Activated T-cell treated with anti-CD3 and anti-CD28 coated beads, Interleukin-2, amount 50 U/mL, for 72 hours (primary cell): ENCODE data around the gene ATP11C. TPM values are rescaled to one million over a fixed set of nuclear protein-coding genes. Genes with fewer than 3 reads are reported as not detected.
"Not testable (repeated sequence)": the region's sequence is repeated elsewhere in the genome, so short reads cannot be mapped to it uniquely, and the experiment has no call there.

ENCODE experiments used
- ATAC-seq, 2 donors: fragments of 150-1000 bp; cut with Tn5 transposase; replicated peaks in 1 of 2; 2 replicates each; pipeline ENCODE4 v1.10.0; 2021; ENCODE audit warnings: moderate library complexity in 2 of 2, mild to moderate bottlenecking in 1 of 2
- DNase-seq, 2 donors: peaks; one replicate each; pipeline ENCODE4 v3.0.0; 2021 to 2022; ENCODE audit warnings: mixed read lengths in 1 of 2
- H3K27ac Mint-ChIP-seq: one replicate; pipeline ENCODE4 v1.8.0; 2022; ENCODE audit warnings: mild to moderate bottlenecking, moderate library complexity, mixed read lengths
- H3K27me3 Mint-ChIP-seq: one replicate; pipeline ENCODE4 v1.8.0; 2022; ENCODE audit warnings: low read depth, mixed read lengths
- H3K36me3 Mint-ChIP-seq, 2 donors: one replicate each; pipeline ENCODE4 v1.8.0; 2022; ENCODE audit warnings: mixed read lengths in 2 of 2, mild to moderate bottlenecking in 1 of 2; ENCODE audit not compliant: insufficient read depth in 2 of 2
- H3K4me1 Mint-ChIP-seq: one replicate; pipeline ENCODE4 v1.8.0; 2022; ENCODE audit warnings: low read depth, mixed read lengths
- H3K4me3 Mint-ChIP-seq, 2 donors: one replicate each; pipeline ENCODE4 v1.8.0; 2022; ENCODE audit warnings: mild to moderate bottlenecking in 2 of 2, mixed read lengths in 2 of 2, moderate library complexity in 2 of 2
- H3K9me3 Mint-ChIP-seq, 2 donors: one replicate each; pipeline ENCODE4 v1.8.0; 2022; ENCODE audit warnings: mixed read lengths in 2 of 2
- total RNA-seq, 2 donors: library from RNA; stranded (reverse); gene quantifications; one replicate each; pipeline ENCODE4 v1.2.3, GENCODE V29; 2022

ATP11C gene
- total RNA-seq, 2 donors from 2014 or later = 15.6 to 19.1 TPM

- peaks cover 0 to 2% of the 10 kb centered on the region in 2 donors for H3K36me3 Mint-ChIP-seq
- no peak for DNase-seq
These were observed 3.4 kb upstream of the ATP11C start for GRCh38 chrX:139936259-139936658.

GRCh38 chrX:139933904-139934303 is 1.1 kb upstream of the ATP11C start:
- DNase-seq (no peak), ATAC-seq (no peak)
- Mint-ChIP-seq H3K27me3 (peaks cover 17% of the 10 kb centered on the region), H3K9me3 (no peaks in the 10 kb centered on the region), H3K4me3 (peak overlapping the region; percentile 80 to 89), H3K4me1 (peaks cover 22% of the 10 kb centered on the region), H3K36me3 (peaks cover 0 to 3% of the 10 kb centered on the region in 2 donors), H3K27ac (no peak overlapping the region)

More at GRCh38 chrX:139936259-139936658, 3.4 kb upstream of the ATP11C start:
- Mint-ChIP-seq H3K9me3 (no peaks in the 10 kb centered on the region), H3K27ac (no peak overlapping the region), H3K4me1 (peaks cover 3% of the 10 kb centered on the region), H3K27me3 (peaks cover 19% of the 10 kb centered on the region), H3K4me3 (no peak overlapping the region)
- ATAC-seq = no peak

- H3K4me3 Mint-ChIP-seq = peak overlapping the region; percentile 80 to 89
- H3K36me3 Mint-ChIP-seq = peaks cover 0 to 3% of the 10 kb centered on the region in 2 donors
- peak overlapping the region; percentile 94 for H3K27ac Mint-ChIP-seq
- H3K9me3 Mint-ChIP-seq = no peaks in the 10 kb centered on the region
- peaks cover 17% of the 10 kb centered on the region for H3K27me3 Mint-ChIP-seq
- peaks cover 27% of the 10 kb centered on the region for H3K4me1 Mint-ChIP-seq
- DNase-seq (peak; percentile 44 to 46), ATAC-seq (peak; percentile 45 to 57)
These were observed 566 bp downstream of the ATP11C start for GRCh38 chrX:139932073-139932900.

GRCh38 chrX:139931646-139932072 is 1.2 kb downstream of the ATP11C start:
- Mint-ChIP-seq H3K27me3 (peaks cover 11% of the 10 kb centered on the region), H3K9me3 (no peaks in the 10 kb centered on the region), H3K4me1 (peaks cover 27% of the 10 kb centered on the region), H3K36me3 (peaks cover 0 to 3% of the 10 kb centered on the region in 2 donors), H3K4me3 (peak overlapping the region; percentile 71 to 80), H3K27ac (peak overlapping the region; percentile 42)
- ATAC-seq = no peak
- DNase-seq = no peak

GRCh38 chrX:139930916-139931645 is 1.8 kb downstream of the ATP11C start:
- peaks cover 11% of the 10 kb centered on the region for H3K27me3 Mint-ChIP-seq

GRCh38 chrX:139930401-139930800 is 2.5 kb downstream of the ATP11C start:
- Mint-ChIP-seq H3K36me3 (peaks cover 0 to 3% of the 10 kb centered on the region in 2 donors), H3K4me3 (peak overlapping the region; percentile 71 to 80), H3K4me1 (peaks cover 32% of the 10 kb centered on the region), H3K27ac (no peak overlapping the region), H3K27me3 (peaks cover 11% of the 10 kb centered on the region), H3K9me3 (no peaks in the 10 kb centered on the region)
- ATAC-seq (no peak), DNase-seq (no peak)

More at GRCh38 chrX:139930916-139931645, 1.8 kb downstream of the ATP11C start:
- H3K4me1 Mint-ChIP-seq = peaks cover 27% of the 10 kb centered on the region
- peaks cover 0 to 3% of the 10 kb centered on the region in 2 donors for H3K36me3 Mint-ChIP-seq
- H3K4me3 Mint-ChIP-seq = peak overlapping the region; percentile 71 to 80
- peak overlapping the region; percentile 42 for H3K27ac Mint-ChIP-seq
- ATAC-seq (peak; percentile 2 to 4), DNase-seq (peak; percentile 21 to 26)
- H3K9me3 Mint-ChIP-seq = no peaks in the 10 kb centered on the region

GRCh38 chrX:139929876-139930275 is 3.0 kb downstream of the ATP11C start:
- no peaks in the 10 kb centered on the region for H3K9me3 Mint-ChIP-seq
- peaks cover 11% of the 10 kb centered on the region for H3K27me3 Mint-ChIP-seq
- peak overlapping the region; percentile 6 to 31 for H3K4me3 Mint-ChIP-seq
- H3K4me1 Mint-ChIP-seq = peaks cover 32% of the 10 kb centered on the region
- ATAC-seq (no peak), DNase-seq (no peak)
- no peak overlapping the region for H3K27ac Mint-ChIP-seq
- H3K36me3 Mint-ChIP-seq = peaks cover 0 to 3% of the 10 kb centered on the region in 2 donors

- DNase-seq (no peak), ATAC-seq (no peak)
- no peak overlapping the region for H3K27ac Mint-ChIP-seq
- H3K27me3 Mint-ChIP-seq = peaks cover 11% of the 10 kb centered on the region
- H3K9me3 Mint-ChIP-seq = no peaks in the 10 kb centered on the region
- H3K36me3 Mint-ChIP-seq = peaks cover 0 to 3% of the 10 kb centered on the region in 2 donors
- H3K4me1 Mint-ChIP-seq = peaks cover 24% of the 10 kb centered on the region
- H3K4me3 Mint-ChIP-seq = no peak overlapping the region
These were observed 8.2 kb downstream of the ATP11C start for GRCh38 chrX:139924696-139925095.

- ATAC-seq = peak in 1 of 2 donors; percentile 32
- peaks cover 8% of the 10 kb centered on the region for H3K27me3 Mint-ChIP-seq
- no peaks in the 10 kb centered on the region for H3K9me3 Mint-ChIP-seq
- H3K27ac Mint-ChIP-seq = no peak overlapping the region
- H3K36me3 Mint-ChIP-seq = peaks cover 0 to 3% of the 10 kb centered on the region in 2 donors
- peaks cover 19% of the 10 kb centered on the region for H3K4me1 Mint-ChIP-seq
- no peak overlapping the region for H3K4me3 Mint-ChIP-seq
- DNase-seq = no peak
These were observed 8.7 kb downstream of the ATP11C start for GRCh38 chrX:139924069-139924695.

GRCh38 chrX:139921142-139921541 is 11.7 kb downstream of the ATP11C start:
- not testable (repeated sequence) for H3K9me3 Mint-ChIP-seq, ATAC-seq, H3K36me3 Mint-ChIP-seq, H3K27me3 Mint-ChIP-seq, DNase-seq, H3K4me3 Mint-ChIP-seq
- Mint-ChIP-seq H3K4me1 (peaks cover 12% of the 10 kb centered on the region), H3K27ac (peak overlapping the region; percentile 66)

- Mint-ChIP-seq H3K27me3 (no peaks in the 10 kb centered on the region), H3K27ac (peak overlapping the region; percentile 24), H3K9me3 (no peaks in the 10 kb centered on the region), H3K36me3 (peaks cover 0 to 2% of the 10 kb centered on the region in 2 donors), H3K4me3 (no peak overlapping the region), H3K4me1 (peaks cover 6% of the 10 kb centered on the region)
- ATAC-seq (no peak), DNase-seq (no peak)
These were observed 12.5 kb downstream of the ATP11C start for GRCh38 chrX:139920316-139920715.

- H3K4me3 Mint-ChIP-seq = no peak overlapping the region
- no peak for ATAC-seq
- no peaks in the 10 kb centered on the region for H3K9me3 Mint-ChIP-seq
- H3K27me3 Mint-ChIP-seq = no peaks in the 10 kb centered on the region
- no peaks in the 10 kb centered on the region for H3K36me3 Mint-ChIP-seq
- DNase-seq = no peak
- H3K27ac Mint-ChIP-seq = no peak overlapping the region
- H3K4me1 Mint-ChIP-seq = peaks cover 19% of the 10 kb centered on the region
These were observed 18.4 kb downstream of the ATP11C start for GRCh38 chrX:139914421-139914820.

- H3K9me3 Mint-ChIP-seq = no peaks in the 10 kb centered on the region
- ATAC-seq (peak; percentile 77 to 78), DNase-seq (no peak)
- peaks cover 28% of the 10 kb centered on the region for H3K4me1 Mint-ChIP-seq
- peak overlapping the region; percentile 60 for H3K27ac Mint-ChIP-seq
- peaks cover 6% of the 10 kb centered on the region for H3K27me3 Mint-ChIP-seq
- peak overlapping the region; percentile 27 to 67 for H3K4me3 Mint-ChIP-seq
- no peaks in the 10 kb centered on the region for H3K36me3 Mint-ChIP-seq
These were observed 23.1 kb downstream of the ATP11C start for GRCh38 chrX:139909712-139910111.
